HG02588 (cell line): ENCODE results near the gene CELSR3.
A peak's percentile ranks its signal among the peaks of the same experiment; 100 is the strongest.

Experiments
- ATAC-seq: cut with Tn5 transposase; IDR thresholded peaks from one replicate; pipeline ENCODE4 v1.9.1; 2021; ENCODE audit warnings: mild to moderate bottlenecking, moderate library complexity; ENCODE audit not compliant: unreplicated experiment

CELSR3 gene

DNA sequence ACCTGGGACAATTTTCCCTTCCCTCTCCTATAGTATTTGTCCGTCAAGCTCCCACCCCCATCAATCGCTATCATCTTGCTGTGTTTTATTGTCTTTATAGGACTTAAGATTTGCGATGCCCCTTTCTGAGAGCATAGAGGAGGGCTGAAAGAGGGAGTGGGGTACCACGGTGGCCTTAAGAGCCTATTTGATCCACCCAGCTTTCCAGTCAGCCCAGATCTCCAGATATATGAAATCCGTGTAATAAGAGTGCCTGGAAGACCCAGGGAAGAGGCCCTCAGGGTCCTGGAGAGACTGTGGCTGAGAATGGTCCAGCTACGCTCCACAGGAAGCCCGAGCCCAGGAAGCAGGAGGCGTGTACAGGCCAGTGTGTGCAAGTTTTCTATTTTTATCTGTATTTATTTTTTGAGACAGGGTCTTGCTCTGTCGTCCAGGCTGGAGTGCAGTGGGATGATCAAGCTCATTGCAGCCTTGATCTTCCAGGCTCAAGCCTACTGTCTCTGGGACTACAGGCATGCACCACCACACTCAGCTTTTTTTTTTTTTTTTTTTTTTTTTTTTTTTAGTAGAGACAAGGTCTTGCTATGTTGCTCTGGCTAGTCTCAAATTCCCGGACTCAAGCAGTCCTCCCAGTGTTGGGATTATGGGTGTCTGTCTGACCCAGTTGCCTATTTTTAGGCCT, 24.0 kb upstream of the CELSR3 start:
- ATAC-seq, result no peak

DNA sequence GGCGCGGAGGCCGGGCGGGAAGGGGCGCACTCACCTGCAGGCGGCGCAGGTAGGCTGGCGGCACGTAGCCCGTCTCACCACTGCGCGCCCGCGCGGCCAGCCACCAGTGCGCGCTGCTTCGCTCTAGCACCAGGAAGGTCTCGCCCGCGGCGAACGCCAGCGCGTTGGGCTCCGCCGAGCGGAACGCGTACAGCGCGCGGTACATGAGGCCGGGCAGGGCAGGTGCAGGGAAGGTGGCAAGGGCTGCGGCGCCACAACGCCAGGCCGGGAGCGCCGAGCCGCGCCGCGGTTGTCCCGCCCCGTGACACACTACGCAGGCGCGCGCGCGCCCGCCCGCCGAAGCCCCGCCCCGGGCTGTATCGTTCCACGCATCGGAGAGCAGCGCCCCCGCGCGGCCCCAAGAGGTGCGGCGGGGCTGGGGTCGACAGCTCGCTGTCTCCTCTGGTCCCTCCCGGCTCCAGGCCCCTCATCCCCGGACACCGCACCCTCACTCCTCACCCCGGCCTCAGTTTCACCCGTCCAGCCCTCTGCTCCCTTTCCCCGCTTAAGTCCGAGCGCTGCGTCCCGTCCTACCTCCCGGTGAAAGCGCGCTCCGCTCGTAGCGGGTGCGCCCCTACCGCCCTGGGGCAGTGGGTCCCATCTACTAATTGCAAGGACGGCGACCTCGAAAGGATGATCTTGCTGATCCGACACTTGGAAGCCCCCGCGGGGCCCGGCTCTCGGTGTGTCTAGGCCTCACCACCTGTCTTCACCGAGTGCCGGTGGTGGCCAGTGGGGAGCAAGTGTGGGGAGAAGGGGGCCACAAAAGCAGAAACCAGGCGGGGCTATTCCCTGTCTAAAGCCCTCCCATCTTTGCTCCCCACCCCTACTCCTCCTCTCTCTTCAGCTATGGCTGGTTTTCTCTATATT, 23.2 kb upstream of the CELSR3 start, which contains the start of gene NCKIPSD:
NCKIPSD (minus strand) TSS at position 313 of the 909 bp plus-strand sequence; CDS start at position 205, 108 bp downstream.
- ATAC-seq, result peak; percentile 85

DNA sequence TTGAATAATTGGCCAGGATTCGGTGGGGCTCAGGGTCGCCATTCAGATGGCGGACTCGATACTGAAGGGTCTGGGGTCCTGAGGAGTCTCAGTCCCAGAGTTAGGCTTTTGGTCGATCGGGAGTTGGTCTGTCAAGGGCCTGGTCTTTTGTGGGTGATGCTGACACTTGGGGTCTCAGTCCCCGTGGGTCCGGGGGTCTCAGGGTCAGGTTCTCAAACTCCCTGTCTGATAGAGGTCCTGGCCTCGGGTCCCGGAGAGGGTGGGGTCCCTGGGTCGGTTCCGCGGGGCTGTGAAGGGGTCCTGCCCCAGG, 22.6 kb upstream of the CELSR3 start:
- no peak for ATAC-seq

DNA sequence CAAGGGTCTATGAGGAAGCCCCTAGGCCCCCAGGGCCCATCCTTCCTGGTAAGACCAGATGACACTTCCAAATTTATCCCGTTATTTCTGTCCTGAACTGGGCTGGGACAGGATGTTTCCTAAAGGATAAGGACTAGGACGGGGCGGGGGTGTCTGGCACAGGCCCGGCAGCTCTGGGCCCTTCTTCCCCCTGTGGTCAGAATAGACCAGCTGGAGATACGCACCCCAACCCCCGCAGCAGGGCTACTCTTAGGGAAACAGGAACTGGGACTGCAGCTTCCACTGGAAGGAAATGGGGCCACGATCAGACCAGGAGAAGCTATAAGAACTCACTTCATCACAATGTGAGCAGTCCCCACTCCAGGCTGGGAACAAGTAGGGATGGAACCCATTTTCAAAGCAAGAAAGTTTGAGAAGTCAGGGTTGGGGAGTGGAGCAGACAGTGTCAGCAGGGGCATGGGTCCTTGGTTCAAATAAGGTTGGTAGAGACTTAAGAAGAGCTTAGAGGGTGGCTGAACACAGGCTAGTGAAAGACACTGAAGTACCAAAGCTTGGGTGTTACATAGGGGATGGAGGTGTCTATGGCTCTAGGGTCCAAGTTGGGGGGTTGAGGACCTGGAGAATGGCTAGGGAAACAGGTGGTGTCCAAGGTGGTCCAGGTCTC, 21.9 kb upstream of the CELSR3 start:
- ATAC-seq, result no peak

DNA sequence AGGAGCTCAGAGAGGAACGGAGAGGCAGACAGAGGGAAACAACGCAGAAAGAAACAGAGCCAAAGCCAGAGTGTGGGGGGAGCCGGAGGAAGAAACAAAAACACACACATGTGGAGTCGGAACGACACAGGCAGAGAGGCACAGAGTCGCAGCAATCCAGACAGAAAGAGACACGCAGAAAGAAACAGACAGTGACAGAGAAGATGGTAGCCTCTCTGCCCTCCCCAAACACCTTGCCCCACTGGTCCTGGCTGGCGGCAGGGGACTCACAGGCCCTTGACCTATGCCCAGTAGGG, 21.3 kb upstream of the CELSR3 start:
- ATAC-seq, result no peak

DNA sequence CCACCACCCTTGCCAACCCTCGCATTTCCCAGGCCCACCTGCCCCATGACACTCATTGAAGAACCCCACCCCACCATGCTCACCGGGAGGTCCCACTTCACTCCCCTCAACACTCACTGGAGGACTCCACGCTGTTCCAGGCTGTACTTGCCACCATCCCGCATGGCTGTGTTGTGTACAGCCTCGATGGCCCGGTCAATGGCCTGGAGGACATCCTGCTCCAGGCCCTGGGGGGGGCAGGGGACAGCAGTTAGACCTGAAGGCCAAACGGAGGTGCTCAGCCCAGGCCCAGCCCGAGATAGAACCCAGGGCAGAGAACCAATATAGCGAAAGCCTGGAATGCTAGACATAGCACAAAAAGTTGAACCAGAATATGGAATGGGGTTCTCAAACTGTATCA, 20.1 kb upstream of the CELSR3 start:
- no peak for ATAC-seq

DNA sequence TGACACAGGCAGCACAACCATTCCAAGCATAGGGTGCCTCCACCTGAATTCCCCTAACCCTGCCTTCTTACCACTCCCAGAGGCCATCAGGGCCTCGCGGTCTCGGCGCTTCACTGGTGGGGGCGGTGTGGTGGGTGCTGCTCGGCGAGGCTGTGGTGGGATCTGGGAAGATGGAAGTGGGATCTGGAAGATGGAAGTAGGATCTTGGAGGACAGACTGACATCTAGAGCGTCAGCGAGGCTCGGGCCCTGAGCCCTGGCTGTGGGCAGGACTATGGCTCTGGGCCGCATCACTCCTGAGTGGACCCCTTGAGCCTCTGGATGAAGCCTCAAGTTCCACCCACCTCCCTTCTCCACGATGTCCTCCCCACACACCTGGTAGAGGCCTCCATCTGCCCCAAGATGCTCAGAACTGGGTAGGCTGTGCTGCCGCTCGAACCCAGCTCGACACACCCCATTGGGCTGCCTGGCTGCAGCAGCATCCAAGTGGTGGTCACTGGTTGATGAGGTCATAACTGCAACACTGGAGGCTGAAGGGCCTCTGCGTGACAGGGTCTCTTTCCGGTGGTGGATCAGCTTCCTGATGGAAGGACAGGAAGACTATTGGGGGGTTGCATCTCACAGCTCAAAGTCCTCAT, 19.4 kb upstream of the CELSR3 start:
- ATAC-seq, result no peak

DNA sequence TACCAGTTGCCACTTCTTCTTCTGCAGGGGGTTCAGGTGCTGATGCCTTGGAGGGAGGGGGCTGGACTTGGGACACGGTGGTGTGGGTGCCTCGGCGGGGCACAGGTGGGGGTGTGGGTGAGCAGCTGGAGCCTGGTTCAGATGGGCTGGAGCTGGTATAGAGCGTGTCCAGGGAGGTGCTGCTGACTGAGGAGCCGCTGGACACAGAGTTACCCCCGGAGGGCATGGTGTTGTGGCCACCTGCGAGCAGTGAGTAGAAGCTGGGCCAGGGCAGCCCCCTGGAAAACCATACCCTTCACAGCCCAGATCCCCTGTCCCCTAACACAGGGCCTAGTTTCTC, 18.8 kb upstream of the CELSR3 start:
- no peak for ATAC-seq

DNA sequence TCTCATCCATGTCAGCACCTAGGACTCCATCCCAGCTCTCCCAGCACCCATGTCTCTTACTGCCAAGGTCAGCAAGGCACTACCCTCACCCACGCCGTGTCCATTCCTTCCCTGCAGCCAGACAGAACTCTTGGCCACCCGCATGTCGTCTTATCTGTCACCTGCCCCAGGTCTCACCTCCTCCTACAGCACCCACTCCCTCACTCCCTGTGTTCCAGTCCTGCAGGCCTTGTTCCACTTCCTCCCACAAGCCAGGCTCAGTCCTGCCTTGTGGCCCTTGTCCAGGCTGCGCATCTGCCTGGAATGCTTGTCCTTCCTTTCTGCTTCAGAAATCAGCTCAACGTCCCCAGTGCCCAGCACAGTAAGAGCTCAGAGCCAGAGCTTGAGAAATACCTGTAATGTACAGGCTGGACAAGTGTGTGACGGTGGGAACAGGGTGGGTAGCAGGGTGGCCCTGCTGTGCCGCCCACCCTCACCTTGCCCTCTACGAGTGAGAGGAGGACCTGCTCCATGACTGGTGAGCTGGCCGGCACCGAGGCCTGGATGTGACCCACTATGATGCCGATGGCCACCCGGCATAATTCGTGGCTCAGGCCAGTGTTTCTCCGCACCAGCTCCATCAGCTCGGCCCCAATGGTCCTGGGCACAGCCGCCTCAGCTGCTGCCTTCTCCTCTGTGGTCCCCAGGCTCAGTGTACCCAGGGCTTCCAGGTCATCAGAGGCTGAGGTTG, 18.3 kb upstream of the CELSR3 start:
- ATAC-seq, result no peak

DNA sequence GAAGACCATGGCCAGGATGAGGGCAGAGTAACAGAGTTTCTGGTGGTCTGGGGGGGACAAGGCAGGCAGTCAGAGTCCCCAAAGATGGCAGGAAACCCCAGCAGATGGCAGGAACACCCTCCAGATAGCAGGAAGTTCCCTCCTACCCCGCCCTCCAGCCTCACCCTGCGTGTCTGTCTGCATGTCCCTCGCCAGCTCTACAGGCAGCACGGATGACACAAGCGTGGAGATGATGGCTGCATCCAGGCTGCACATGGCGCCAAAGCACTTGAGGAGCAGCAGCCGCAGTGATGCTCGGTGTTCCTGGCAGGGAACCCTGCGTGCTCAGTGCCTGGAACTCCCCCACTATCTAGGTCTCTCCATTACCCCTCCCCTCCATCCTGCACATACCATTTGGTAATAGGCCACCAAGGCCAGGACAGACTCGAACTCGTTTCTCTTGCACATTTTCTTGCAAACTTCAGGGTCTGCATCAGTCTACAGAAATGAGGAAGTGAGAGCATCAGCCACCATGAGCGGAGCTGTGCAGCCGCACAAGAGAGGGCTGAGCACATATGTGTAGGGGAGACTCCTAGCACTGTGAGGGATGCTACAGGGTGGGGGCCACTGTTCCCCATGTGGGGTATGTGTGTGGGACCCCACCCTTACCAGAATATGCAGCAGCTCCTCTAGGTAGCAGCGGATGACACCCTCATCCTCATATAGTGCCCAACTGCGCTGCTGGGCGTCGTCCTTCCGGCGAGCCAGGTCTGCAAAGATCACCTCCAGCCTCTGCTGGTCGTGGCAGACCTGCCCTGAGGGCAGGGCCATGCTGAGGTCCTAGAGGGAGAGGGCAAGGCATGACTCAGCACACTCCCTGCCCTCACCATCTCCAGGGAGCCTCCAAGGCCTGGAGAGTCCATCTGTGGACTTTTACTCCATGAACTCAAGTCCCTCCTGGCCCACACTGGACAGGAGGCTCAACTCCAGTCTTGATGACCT, 17.0 kb upstream of the CELSR3 start:
- ATAC-seq, result no peak

DNA sequence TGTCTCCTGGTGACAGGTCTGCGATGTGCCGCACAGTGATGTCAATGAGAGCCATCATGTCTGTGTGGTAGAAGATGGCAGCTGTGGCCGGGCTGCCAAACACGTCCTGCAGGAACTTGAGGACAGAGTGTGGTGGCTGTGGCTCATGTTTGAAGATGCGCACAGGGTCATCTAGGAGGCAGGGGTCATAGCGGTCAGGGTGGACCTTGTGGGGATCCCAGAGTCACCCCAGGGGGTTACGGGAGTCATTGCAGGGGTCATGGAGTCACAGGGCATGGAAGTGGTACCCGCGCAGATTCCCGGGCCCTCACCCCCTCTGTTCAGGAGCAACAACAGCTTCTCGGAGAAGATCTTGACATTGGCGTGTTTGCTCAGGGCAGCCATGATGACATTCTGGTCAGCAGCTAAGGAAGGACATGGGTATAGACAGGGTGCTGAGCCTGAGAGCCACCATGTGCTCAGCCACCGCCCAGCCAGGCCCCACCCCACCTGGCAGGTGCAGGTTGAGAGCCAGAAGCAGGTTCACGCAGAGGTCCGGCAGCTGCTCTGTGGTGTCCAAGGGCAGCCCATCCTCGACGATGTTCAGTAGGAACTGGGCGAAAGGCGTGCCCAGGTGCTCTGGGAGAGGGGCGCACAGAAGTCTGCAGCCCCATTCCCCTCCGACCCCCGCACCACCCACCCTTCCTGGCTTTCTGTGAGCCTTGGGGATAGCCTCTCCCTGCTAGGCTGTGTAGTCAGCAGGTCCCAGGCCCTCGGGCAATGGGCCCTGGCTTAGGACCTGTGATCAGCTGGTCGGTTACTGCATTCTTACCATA, 16.1 kb upstream of the CELSR3 start:
- ATAC-seq, result no peak

DNA sequence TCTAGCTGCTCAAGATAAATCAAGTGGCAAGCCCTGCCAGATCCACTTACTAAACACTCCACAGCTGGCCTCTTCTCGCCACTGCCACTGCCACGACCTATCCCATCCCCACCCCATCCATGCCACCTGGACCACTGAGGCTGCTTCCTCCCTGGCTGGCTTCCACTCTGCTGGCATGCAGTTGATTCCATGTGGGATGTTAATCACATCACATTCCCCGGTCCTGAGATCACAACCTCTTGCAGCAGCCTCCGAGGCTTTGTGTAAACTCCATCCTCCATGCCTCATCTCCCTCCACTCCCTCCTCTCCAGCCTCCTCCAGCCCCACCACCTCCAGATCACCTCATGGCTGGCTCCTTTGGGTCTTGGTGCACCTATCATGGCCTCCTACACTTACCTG, 15.4 kb upstream of the CELSR3 start:
- ATAC-seq, result no peak

DNA sequence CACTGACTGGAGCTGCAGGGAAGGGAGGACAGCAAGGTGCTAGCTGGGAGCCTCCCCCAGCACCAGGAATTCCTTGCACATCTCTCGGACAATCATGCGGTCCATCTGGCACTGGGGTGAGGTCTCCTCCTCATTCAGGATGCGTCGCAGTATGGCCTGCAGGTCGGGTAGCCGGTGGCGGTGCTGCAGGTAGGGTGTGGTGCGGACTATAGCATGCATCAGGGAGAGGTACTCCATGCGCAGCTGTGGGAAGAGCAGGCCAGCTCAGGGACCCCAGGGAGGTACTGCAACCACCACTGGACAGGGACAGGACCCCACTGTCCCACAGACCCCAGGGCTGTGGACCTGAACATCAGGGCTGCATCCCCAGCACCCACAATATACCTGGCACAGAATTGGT, 11.8 kb upstream of the CELSR3 start:
- ATAC-seq, result no peak

DNA sequence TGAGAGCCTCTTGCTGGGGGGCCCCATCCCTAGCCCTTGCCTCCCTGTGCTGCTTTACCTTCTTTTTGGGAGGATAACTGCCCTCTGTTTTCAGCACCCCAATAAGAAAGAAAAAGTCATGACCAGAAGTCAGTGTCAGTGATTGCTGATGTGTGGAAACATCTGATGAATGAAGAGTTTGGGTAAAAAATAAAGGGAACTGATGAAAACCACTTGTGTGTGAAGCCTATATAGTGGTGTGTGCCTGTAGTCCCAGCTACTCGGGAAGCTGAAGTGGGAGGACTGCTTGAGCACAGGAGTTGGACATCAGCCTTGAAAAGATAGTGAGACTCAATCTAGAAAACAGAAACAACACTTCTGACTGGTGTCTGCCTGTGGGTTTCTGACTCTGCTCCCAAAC, 9.8 kb upstream of the CELSR3 start:
- ATAC-seq, result no peak

DNA sequence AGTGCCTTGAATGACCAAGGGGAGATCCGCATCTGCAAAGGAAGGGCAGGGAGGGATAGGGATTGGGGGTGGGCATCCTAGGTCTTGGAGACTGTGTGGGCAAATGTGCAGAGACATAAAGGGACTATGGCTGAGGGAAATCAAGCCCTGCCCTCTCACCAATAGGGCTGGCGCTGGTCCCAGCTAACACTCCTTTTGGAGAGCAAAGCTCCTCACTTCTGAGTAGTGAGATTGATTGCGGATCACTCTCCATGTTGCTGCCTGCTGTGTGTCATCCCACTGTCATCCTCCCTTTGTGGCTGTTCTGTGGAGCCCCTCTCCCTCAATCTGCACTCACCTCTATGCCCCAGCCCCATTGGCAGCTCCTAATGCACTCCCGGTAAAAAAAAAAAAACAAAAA, 2.2 kb upstream of the CELSR3 start:
- ATAC-seq, result no peak

DNA sequence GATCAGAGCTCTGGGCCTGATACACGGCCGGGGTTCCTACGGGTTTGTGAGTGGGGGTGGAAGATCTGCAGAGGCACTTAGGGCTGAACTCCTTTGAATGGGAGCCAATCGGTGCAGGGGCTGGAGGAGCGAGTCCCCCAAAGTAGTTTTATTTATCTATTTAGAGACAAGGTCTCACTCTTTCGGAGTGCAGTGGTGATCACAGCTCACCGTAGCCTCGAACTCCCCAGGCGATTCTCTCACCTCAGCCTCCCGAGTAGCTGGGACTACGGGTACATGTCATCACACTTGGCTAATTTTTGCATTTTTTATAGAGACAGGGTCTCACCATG, 1.6 kb upstream of the CELSR3 start:
- ATAC-seq, result no peak

DNA sequence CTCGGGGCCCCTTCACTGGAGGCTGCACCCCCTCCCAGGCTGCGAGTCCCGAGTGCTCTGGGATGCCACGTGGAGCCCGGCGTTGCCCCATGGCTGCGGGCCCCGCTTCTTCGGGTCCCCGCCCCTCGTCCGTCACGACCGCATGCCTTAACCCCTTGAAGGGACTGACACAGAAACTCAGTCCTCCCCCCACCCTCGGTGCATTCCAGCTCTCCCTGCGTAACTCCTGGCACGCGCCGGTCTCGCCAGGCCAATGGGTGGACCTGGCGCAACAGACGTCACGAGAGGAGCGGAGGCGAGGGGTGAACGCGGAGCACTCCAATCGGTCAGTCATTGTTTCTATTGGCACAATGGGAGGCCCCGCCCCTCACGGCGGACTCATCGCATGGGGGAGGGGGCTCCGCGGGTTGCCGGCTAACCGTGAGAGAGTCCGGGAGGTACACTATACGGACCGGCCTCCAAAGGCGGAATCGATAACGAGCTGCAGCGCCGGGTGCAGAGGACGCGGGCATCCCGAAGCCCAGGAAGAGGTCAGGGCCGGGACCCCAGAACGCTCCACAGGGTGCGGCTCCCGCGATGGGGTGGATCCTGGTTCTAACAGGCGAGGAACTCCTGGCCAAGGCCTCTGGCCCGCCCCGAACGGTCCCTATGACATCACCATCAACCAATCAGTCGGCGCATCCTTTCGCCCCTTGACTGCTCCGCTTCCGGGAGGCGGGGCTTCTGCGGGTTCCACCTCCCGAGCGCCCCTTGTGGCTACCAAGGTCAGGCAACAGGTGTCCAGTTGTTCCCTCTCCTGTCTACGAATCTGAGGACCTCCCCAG, 1.0 kb upstream of the CELSR3 start:
- peak; percentile 88 for ATAC-seq

DNA sequence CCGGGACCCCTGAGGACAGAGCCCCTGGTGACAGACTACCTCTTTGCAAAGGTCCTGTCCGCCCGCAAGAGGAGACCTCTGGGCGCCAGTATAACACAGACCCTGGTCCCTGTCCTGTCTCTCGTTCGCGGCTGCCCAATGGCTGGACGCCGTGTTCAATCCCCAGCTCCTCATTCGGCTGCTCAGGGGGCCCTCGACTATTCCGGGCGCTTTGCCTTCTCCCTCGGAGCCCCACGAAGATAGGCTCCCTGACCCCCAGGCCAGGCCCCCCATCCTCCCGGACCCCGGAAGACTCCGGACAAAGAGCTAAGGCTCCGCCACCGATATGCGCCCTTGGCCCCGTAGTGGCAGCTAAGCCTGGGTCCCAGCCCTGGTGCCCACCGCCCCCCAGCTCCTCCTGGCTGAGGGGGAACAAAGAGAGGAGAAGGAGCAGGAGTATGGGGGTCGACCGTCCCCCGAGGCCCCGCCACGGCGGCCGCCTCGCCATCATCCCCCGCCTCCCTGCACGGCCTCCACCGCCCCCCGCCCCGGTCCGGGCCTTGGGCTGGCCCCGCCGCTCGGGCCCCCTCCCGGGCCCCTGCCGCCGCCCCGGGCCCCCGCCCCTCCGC, 437 bp downstream of the CELSR3 start:
- ATAC-seq, result no peak
